Activated CD4-positive, alpha-beta T cell treated with anti-CD3 and anti-CD28 coated beads, Interleukin-2, Interleukin-6, amounts not matched to agents 100 ng/mL and 50 ng/mL, durations not matched to agents 16 hours and 8 hours (primary cell): ENCODE measurements around the gene BLOC1S3.
A peak's percentile ranks its signal among the peaks of the same experiment; 100 is the strongest.
"Not testable (repeated sequence)": the region's sequence is repeated elsewhere in the genome, so short reads cannot be mapped to it uniquely, and the experiment has no call there.

Experiments
- DNase-seq: peaks from one replicate; pipeline ENCODE4 v3.0.0-alpha.2; 2020

BLOC1S3 gene

DNA sequence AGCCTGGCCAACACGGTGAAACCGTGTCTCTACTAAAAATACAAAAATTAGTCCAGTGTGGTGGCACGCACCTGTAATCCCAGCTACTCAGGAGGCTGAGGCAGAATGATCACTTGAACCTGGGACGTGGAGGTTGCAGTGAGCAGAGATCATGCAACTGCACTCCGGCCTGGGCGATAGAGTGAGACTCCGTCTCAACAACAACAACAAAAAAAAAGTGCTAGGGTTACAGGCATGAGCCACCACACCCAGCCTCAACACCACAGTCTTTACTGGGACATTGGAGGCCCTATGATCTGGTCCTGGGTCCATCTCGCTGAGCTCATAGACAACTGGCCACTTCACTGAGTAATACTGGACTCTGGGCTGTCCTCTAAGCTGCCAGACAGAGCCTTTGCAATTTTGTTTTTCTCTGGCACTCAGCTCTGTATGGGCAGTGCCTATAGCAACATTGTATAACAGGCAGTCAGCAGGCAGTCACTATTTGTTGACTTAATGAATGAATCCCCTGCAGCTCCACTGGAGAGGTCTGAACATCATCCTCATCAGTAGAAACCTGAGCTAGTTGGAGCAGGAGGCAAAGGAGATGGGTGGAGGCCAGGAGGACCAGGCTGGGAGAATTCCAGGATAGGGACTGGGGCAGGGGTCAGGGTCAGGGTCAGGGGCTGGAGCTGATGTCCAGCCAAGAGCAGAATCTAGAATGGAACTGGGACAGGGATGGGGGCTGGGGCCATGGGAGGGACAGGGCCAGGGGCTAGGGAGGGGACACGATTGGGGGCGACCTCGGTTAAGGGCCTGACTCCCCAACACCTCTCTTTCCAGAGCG, 8.1 kb downstream of the BLOC1S3 start:
- no peak for DNase-seq

- peak; percentile 53 for DNase-seq
These were observed 9.0 kb downstream of the BLOC1S3 start for GRCh38 chr19:45187421-45188100.

- no peak for DNase-seq
These were observed 11.4 kb downstream of the BLOC1S3 start for GRCh38 chr19:45189971-45190370.

DNA sequence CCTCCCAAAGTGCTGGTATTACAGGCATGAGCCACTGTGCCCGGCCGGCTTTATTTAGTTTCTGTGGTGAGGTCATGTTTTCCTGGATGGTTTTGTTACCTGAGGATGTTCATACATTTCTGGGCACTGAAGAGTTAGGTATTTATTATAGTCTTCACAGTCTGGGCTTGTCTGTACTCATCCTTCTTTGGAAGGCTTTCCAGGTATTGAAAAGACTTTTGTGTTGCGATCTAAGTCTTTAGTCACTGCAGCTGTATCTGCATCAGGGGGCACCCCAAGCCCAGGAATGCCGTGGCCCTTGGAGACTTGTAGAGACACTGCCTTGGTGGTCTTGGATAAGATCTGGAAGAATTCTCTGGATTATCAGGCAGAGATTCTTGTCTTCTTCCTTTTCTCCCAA, 12.8 kb downstream of the BLOC1S3 start:
- no peak for DNase-seq

DNA sequence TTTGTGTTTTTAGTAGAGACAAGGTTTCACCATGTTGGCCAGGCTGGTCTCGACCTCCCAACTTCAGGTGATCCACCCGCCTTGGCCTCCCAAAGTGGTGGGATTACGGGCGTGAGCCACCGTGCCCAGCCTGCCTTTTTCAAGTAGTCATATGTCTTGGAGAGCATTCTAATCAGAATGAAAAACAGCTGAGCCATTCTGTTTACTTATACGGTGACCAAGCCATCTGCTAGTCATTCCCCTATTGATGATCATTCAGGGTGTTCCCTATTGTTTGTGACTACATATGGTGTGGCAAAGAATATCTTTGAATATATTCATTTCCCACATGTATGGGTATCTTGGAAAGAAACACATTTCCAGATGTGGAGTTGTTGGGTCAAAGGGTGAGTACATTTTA, 17.2 kb downstream of the BLOC1S3 start:
- no peak for DNase-seq

DNA sequence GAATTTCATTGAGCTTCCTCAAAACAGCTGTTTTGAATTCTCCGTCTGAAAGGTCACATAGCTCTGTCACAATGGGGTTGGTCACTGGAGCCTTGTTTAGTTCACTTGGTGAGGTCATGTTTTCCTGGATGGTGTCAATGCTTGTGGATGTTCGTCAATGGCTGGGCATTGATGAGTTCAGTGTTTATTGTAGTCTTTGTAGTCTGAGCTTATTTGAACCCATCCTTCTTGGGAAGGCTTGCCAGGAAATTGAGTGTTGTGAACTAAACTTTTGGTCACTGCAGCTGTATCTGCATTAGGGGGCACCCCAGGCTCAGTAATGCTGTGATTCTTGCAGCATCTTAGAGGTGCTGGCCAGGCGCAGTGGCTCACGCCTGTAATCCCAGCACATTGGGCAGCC, 22.0 kb downstream of the BLOC1S3 start:
- no peak for DNase-seq

- DNase-seq = no peak
These were observed 24.1 kb downstream of the BLOC1S3 start for GRCh38 chr19:45202637-45203036.

GRCh38 chr19:45205810-45206209, 27.2 kb downstream of the BLOC1S3 start:
- no peak for DNase-seq

- no peak for DNase-seq
These were observed 27.7 kb downstream of the BLOC1S3 start for GRCh38 chr19:45206328-45206727.

DNA sequence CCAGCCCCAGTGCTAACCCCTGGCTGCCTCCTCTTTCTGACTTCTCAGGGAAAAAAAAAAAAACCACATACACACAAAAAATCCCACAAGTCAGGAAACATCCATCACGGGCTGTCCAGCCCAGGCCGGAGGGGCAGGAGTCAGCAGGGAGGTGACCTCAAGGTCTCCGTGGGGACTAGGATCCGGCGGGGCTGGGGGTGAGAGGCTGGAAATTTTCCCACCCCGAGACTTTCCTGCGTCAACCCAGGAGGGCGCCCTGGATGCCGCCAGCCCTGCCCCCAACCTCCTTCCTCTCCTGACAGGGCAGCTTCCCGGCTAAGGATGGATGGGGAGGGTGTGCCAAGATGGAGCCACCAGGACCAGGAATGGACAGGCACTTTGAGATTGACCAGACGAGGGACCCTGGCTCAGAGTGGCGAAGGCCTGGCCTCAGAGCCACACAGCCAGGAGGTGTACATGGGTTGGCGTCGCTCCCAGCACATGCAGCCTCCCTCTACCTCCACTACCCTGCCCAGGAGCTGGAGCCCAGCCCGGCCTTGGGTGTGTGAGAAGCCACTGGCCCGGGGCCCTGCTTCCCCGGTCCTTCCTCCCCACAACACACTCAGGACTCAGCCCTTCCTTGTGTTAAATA, 33.3 kb downstream of the BLOC1S3 start:
- no peak for DNase-seq

- DNase-seq = no peak
These were observed 34.4 kb downstream of the BLOC1S3 start for GRCh38 chr19:45213031-45213430.

GRCh38 chr19:45215391-45216191, 37.0 kb downstream of the BLOC1S3 start:
- no peak for DNase-seq

GRCh38 chr19:45216667-45217066, 38.1 kb downstream of the BLOC1S3 start:
- DNase-seq = no peak

DNA sequence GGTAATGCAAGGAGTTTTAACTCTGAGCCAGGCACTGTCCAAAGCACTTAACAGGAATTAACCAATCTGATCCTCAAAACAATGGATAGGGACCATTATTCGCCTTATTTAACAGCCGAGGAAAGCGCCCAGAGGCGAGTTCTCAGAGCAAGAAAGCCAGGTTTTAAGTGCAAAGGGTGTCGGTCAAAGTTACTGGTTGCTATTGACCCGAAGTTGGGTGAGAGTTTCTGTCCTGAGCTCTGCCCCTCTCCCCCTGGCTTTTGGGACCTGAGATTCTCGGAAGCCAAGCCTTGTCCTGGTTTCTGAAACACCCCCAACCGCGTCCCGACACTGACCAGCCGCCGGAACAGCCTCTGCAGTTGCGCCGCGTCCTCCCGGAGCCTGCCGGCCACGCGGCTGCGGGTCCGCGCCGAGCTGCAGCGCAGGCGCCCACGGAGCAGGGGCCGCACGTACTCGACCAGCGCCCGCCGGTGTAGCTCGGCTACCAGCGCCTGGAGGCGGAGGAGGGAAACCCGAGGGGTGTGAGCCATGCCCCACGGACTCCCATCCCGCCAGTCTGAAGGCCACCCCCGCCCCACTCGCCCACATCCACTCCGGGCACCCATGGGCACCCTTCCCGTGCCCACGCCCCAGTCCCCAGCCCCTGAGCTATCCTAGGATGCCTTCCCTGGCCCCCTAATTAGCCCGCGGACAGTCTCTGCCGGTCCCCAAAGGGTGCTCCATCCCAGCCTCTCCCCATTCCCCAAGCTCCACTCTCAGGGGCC, 38.8 kb downstream of the BLOC1S3 start:
- DNase-seq = no peak

DNA sequence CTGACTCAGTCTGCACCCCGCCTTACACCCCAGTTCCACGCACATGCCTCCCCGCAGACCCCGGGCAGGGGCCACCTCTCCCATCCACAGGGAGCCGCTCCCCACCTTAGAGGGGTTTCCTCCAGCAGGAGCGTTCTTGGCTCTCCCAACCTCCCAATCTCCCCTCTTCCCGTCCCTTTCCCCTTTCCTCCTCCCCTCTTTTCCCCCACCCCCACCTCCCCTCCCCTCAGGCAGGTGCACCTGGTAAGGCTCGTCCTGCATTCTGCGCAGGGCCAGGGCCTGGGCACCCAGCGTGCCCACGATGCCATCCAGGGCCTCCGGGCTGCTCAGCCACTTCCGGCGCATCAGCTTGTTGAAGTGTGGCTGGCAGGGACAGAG, 39.4 kb downstream of the BLOC1S3 start:
- no peak for DNase-seq

DNA sequence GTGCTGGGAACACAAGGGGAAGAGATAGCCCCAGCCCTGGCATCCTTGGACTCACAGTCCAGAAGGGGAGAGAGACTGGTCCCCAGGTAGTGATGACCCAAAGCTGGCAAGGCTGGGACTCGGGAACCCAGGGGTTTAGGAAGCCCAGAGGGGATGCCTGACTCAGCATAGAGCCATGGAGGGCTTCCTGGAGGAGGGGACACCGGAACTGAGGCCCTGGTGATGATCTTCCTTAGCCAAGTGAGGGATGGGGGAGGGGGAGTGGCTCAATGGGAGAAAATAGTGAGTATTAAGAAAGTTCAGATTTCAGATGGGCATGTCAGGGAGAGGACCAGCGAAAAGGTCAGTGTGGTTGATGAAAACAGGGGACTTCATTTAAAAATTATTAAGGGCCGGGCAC, 39.8 kb downstream of the BLOC1S3 start:
- no peak for DNase-seq

DNA sequence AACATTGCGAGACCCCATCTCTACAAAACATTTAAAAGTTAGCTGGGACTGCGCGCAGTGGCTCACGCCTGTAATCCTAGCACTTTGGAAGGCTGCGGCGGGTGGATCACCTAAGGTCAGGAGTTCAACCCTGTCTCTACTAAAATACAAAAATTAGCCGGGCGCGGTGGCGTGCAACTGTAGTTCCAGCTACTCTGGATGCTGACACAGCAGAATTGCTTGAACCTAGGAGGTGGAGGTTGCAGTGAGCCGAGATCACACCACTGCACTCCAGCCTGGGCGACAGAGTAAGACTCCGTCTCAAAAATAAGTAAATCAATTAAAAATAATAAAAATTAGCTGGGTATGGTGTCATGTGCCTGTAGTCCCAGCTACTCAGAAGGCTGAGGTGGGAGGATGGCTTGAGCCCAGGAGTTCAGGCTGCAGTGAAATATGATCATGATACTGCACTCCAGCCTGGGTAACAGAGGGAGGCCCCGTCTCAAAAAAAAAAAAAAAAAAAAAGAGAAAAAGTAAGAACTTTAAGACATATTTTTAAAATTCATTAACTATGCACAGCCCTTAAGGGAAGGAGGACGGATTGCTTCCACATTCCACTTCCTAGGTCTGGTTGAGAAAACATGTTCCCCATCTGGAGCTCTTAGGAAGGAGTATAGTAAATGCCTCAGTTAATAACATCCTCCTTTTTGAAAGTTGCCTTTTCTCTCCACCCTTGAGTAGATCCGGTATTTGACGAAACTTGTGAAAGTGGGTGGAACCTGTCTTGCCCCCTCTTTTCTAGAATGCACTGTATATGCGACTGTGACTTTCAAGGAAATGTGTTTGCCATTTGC, 40.5 kb downstream of the BLOC1S3 start:
- DNase-seq = no peak

DNA sequence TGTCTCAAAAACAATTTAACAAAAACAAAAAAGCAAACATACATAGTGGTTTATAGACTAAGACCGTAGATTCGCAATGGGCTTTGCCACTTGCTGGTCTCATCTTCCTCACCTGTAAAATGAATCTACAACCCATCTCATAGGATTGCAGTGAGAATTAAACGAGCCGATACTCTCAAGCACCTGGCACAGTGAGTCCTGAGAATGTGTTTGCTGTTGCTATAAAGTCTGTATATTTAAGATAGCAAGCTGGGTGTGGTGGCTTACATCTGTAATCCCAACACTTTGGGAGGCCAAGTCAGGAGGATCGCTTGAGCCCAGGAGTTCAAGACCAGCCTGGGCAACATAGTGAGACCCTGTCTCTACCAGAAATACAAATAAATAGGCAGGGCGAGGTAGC, 44.1 kb downstream of the BLOC1S3 start:
- no peak for DNase-seq

GRCh38 chr19:45223879-45224278, 45.3 kb downstream of the BLOC1S3 start:
- DNase-seq = no peak

DNA sequence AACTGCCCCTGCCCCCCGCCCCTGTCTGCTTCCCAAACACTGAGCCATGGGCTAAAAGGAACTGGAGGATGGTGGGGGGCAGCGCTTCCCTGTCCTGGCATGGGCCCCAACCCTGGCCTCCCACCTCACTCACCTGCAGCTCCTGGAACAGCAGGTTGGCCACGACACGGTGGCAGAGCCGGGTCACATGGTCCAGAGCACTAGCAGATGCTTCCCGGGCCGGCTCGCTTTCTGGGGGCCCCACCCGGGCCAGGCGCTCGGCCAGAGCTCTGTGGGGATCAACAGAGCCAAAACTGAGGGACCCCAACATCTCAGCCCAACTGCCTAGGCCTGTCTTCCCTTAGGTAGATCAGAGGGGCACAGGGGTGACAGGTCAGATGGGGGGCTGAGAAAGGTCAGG, 46.1 kb downstream of the BLOC1S3 start:
- no peak for DNase-seq

DNA sequence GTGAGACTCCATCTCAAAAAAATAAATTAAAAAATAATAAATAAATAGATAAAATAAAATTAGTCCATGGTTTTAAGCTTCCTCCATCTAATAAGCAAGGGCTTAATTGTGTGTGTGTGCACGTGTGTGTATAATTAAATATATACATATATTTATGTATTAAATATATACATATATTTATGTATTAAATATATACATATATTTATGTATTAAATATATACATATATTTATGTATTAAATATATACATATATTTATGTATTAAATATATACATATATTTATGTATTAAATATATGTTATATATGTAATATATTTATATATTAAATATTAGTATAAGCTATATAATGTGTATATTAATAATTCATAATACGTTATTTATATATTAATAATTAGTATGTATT, 50.5 kb downstream of the BLOC1S3 start:
- not testable (repeated sequence) for DNase-seq
